SU-DHL-6 (cell line): ENCODE measurements around the gene DPYSL4.

Experiments
- CTCF ChIP-seq: fragments of 200-600 bp; sonication (generic); IDR thresholded peaks from one replicate; pipeline ENCODE4 v1.5.1; 2017; ENCODE audit warnings: antibody characterized with exemption, mild to moderate bottlenecking, low read length, moderate library complexity; ENCODE audit not compliant: insufficient read depth, poor library complexity, severe bottlenecking
- EZH2phosphoT487 ChIP-seq: fragments of 200-600 bp; sonication (generic), shearing (Covaris generic); conservative IDR thresholded peaks from 2 replicates; pipeline ENCODE4 v1.6.1; 2018; ENCODE audit warnings: mild to moderate bottlenecking, antibody characterized with exemption, low read length, moderate library complexity, mixed read lengths

GRCh38 chr10:132154931-132155330, 31.8 kb upstream of the DPYSL4 start:
- no peak for TF ChIP-seq CTCF
- TF ChIP-seq EZH2phosphoT487, result no peak
